H1 (cell line): ENCODE data around the gene DOLK. TPM values are rescaled to one million over a fixed set of nuclear protein-coding genes. Genes with fewer than 3 reads are reported as not detected.

Experiments used
- CTCF ChIA-PET: fragments of 300-600 bp; sonication (Branson Sonifier 250); formaldehyde crosslinking; loops from one replicate; lab custom pipeline; 2021; ENCODE audit not compliant: partially characterized antibody; lab: Charles Lee
- POLR2A ChIA-PET: fragments of 300-600 bp; sonication (Branson Sonifier 250); formaldehyde crosslinking; loops from one replicate; lab custom pipeline; 2021; ENCODE audit warnings: inconsistent platforms; ENCODE audit not compliant: partially characterized antibody; lab: Charles Lee
- DNase-seq, 2 experiments: peaks; one replicate each; pipeline versions ENCODE4 v3.0.0 to v3.0.0-alpha.2; 2010 to 2022; ENCODE audit warnings: low spot score in 2 of 2, low read depth in 1 of 2, mixed read lengths in 1 of 2
- FAIRE-seq: peaks from 2 replicates; lab custom pipeline; 2011; peaks lifted over from hg19 to GRCh38; lab: Jason Lieb, UNC
- H2AFZ ChIP-seq: 2 replicates; pipeline ENCODE4 v1.8.1; 2012; ENCODE audit warnings: low read length, inconsistent platforms
- H2AK5ac ChIP-seq: 2 replicates; pipeline ENCODE4 v1.6.1; 2013; ENCODE audit warnings: low read depth, low read length
- H2BK120ac ChIP-seq: replicated peaks from 2 replicates; pipeline ENCODE3; 2013; ENCODE audit warnings: low read depth, low read length, inconsistent platforms
- H2BK12ac ChIP-seq: 2 replicates; pipeline ENCODE4 v1.6.1; 2013; ENCODE audit warnings: low read depth, low read length
- H2BK15ac ChIP-seq: 2 replicates; pipeline ENCODE4 v1.6.1; 2013; ENCODE audit warnings: low read length
- H2BK20ac ChIP-seq: 2 replicates; pipeline ENCODE4 v1.6.1; 2013; ENCODE audit warnings: low read length
- H2BK5ac ChIP-seq: 2 replicates; pipeline ENCODE4 v1.6.1; 2013; ENCODE audit warnings: low read depth, low read length
- H3K14ac ChIP-seq: 2 replicates; pipeline ENCODE4 v1.6.1; 2013; ENCODE audit warnings: inconsistent platforms; ENCODE audit not compliant: insufficient read length
- H3K18ac ChIP-seq: 2 replicates; pipeline ENCODE4 v1.6.1; 2013; ENCODE audit warnings: low read length; ENCODE audit errors: extremely low read depth
- H3K23ac ChIP-seq: 2 replicates; pipeline ENCODE4 v1.6.1; 2013; ENCODE audit warnings: inconsistent platforms; ENCODE audit not compliant: insufficient read length
- H3K23me2 ChIP-seq: 2 replicates; pipeline ENCODE4 v1.6.1; 2013; ENCODE audit warnings: low read depth, low read length
- H3K27ac ChIP-seq: 2 replicates; pipeline ENCODE4 v1.6.1; 2011; ENCODE audit warnings: low read depth, low read length, inconsistent platforms
- H3K27me3 ChIP-seq, 4 experiments: replicated peaks in 1 of 4; 1 replicate in 1 of 4; 2 replicates in 3 of 4; pipeline versions ENCODE4 v1.6.1 to v1.8.1; 2011 to 2013; ENCODE audit warnings: low read length in 3 of 4, mild to moderate bottlenecking in 3 of 4, inconsistent platforms in 2 of 4, mixed read lengths in 2 of 4, moderate library complexity in 1 of 4; ENCODE audit not compliant: control insufficient read depth in 3 of 4, insufficient read depth in 3 of 4; ENCODE audit errors: extremely low read depth in 1 of 4
- H3K36me3 ChIP-seq, 4 experiments: 2 replicates each; pipeline versions ENCODE4 v1.6.1 to v1.8.1; 2011 to 2013; ENCODE audit warnings: mild to moderate bottlenecking in 4 of 4, low read length in 3 of 4, moderate library complexity in 2 of 4, control low read depth in 1 of 4, inconsistent platforms in 1 of 4; ENCODE audit not compliant: insufficient read depth in 4 of 4, control insufficient read depth in 2 of 4
- H3K4ac ChIP-seq: replicated peaks from 2 replicates; pipeline ENCODE3; 2013; ENCODE audit warnings: low read length, low read depth, mixed read lengths, inconsistent platforms; ENCODE audit not compliant: insufficient read length
- H3K4me1 ChIP-seq, 4 experiments: replicated peaks in 1 of 4; 1 replicate in 1 of 4; 2 replicates in 3 of 4; pipeline versions ENCODE4 v1.6.1 to v1.8.1; 2011 to 2013; ENCODE audit warnings: low read length in 3 of 4, inconsistent platforms in 2 of 4, mixed read lengths in 1 of 4; ENCODE audit not compliant: insufficient read depth in 4 of 4, control insufficient read depth in 3 of 4
- H3K4me2 ChIP-seq, 2 experiments: 2 replicates each; pipeline versions ENCODE4 v1.6.1 to v1.8.1; 2011 to 2013; ENCODE audit warnings: low read depth in 2 of 2, low read length in 2 of 2, control low read depth in 1 of 2, inconsistent platforms in 1 of 2, mild to moderate bottlenecking in 1 of 2; ENCODE audit not compliant: insufficient read depth in 1 of 2
- H3K4me3 ChIP-seq, 4 experiments: fragments of 200-600, 300-600 bp in 1 of 4; sonication (generic), shearing (Covaris generic), sonication (Bioruptor Twin) in 1 of 4; 2 replicates each; pipeline versions ENCODE4 v1.5.1 to v1.8.1; 2011 to 2016; ENCODE audit warnings: low read length in 4 of 4, low read depth in 3 of 4, control low read depth in 2 of 4, inconsistent platforms in 2 of 4, mild to moderate bottlenecking in 2 of 4, mixed read lengths in 1 of 4, moderate library complexity in 1 of 4; ENCODE audit not compliant: insufficient read depth in 2 of 4; ENCODE audit errors: extremely low read depth in 1 of 4
- H3K56ac ChIP-seq: replicated peaks from 2 replicates; pipeline ENCODE3; 2013; ENCODE audit warnings: low read depth, mild to moderate bottlenecking, mixed read lengths, low read length, inconsistent platforms; ENCODE audit not compliant: insufficient read length
- H3K79me1 ChIP-seq: 2 replicates; pipeline ENCODE4 v1.6.1; 2013; ENCODE audit warnings: low read depth, low read length, control low read depth
- H3K79me2 ChIP-seq, 2 experiments: 2 replicates each; pipeline versions ENCODE4 v1.6.1 to v1.8.1; 2012 to 2013; ENCODE audit warnings: low read length in 2 of 2, mild to moderate bottlenecking in 2 of 2, inconsistent platforms in 1 of 2; ENCODE audit not compliant: insufficient read depth in 2 of 2, control insufficient read depth in 1 of 2
- H3K9ac ChIP-seq, 4 experiments: replicated peaks in 1 of 4; 1 replicate in 1 of 4; 2 replicates in 3 of 4; pipeline versions ENCODE4 v1.6.1 to v1.8.1; 2011 to 2013; ENCODE audit warnings: low read depth in 3 of 4, low read length in 3 of 4, control low read depth in 2 of 4, mild to moderate bottlenecking in 2 of 4, moderate library complexity in 2 of 4, inconsistent platforms in 1 of 4; ENCODE audit errors: extremely low read depth in 1 of 4
- H3K9me3 ChIP-seq, 2 experiments: 2 replicates each; pipeline versions ENCODE4 v1.6.1 to v1.8.1; 2012 to 2013; ENCODE audit warnings: mild to moderate bottlenecking in 2 of 2, moderate library complexity in 2 of 2, control low read depth in 1 of 2, inconsistent platforms in 1 of 2, low read depth in 1 of 2, low read length in 1 of 2, mixed read lengths in 1 of 2; ENCODE audit not compliant: insufficient read depth in 2 of 2
- H4K20me1 ChIP-seq, 2 experiments: replicated peaks in 1 of 2; 2 replicates each; pipeline versions ENCODE3 to v1.8.1; 2011 to 2013; ENCODE audit warnings: inconsistent platforms in 2 of 2, low read length in 2 of 2, mild to moderate bottlenecking in 1 of 2; ENCODE audit not compliant: insufficient read depth in 2 of 2, control insufficient read depth in 1 of 2
- H4K5ac ChIP-seq: 2 replicates; pipeline ENCODE4 v1.6.1; 2013; ENCODE audit warnings: low read length, low read depth, mixed read lengths, inconsistent platforms; ENCODE audit not compliant: insufficient read length
- H4K8ac ChIP-seq: 2 replicates; pipeline ENCODE4 v1.8.0; 2013; ENCODE audit warnings: mild to moderate bottlenecking, moderate library complexity, low read length, inconsistent platforms; ENCODE audit not compliant: insufficient read depth; ENCODE audit errors: extremely low read depth
- H4K91ac ChIP-seq: replicated peaks from 2 replicates; pipeline ENCODE3; 2013; ENCODE audit warnings: low read length, mixed read lengths, inconsistent platforms; ENCODE audit not compliant: insufficient read length
- E2F6 ChIP-seq: IDR thresholded peaks from 2 replicates; pipeline ENCODE4 v1.6.1; 2012; ENCODE audit warnings: inconsistent platforms
- FOSL1 ChIP-seq: IDR thresholded peaks from 2 replicates; pipeline ENCODE4 v1.6.1; 2011; ENCODE audit warnings: mild to moderate bottlenecking, low read depth, low read length, moderate library complexity; ENCODE audit not compliant: insufficient read depth
- JUND ChIP-seq: IDR thresholded peaks from 2 replicates; pipeline ENCODE4 v1.6.1; 2011; ENCODE audit warnings: mild to moderate bottlenecking, improper control_type of control experiment, low read length
- KDM5A ChIP-seq: fragments of 200-600 bp; IDR thresholded peaks from 2 replicates; pipeline ENCODE4 v1.7.1; 2012; ENCODE audit warnings: mild to moderate bottlenecking, low read length, inconsistent platforms, mixed read lengths
- MAX ChIP-seq: IDR thresholded peaks from 2 replicates; pipeline ENCODE4 v1.6.1; 2012; ENCODE audit warnings: inconsistent platforms
- NANOG ChIP-seq: IDR thresholded peaks from 2 replicates; pipeline ENCODE4 v1.6.1; 2011; ENCODE audit warnings: low read length, low read depth, mild to moderate bottlenecking, inconsistent platforms; ENCODE audit not compliant: insufficient read depth, poor library complexity, severe bottlenecking
- POU5F1 ChIP-seq: IDR thresholded peaks from 2 replicates; pipeline ENCODE4 v1.6.1; 2011; ENCODE audit warnings: low read depth, mild to moderate bottlenecking, low read length, moderate library complexity
- WGBS, 2 experiments: shearing (Covaris generic) in 1 of 2; methylation state at CpG; one replicate each; pipeline versions ENCODE4 v1.1.6 to v1.1.7; 2013 to 2015; ENCODE audit warnings: low lambda C conversion rate in 2 of 2, mixed read lengths in 2 of 2, inconsistent platforms in 1 of 2, low coverage in 1 of 2, missing lambda C conversion rate in 1 of 2; ENCODE audit not compliant: insufficient replicate concordance in 2 of 2, insufficient coverage in 1 of 2, insufficient read length in 1 of 2; ENCODE audit errors: extremely low coverage in 1 of 2, missing lambda C conversion rate in 1 of 2; 5-methylcytosine and 5-hydroxymethylcytosine counted together
- polyA plus RNA-seq, 7 experiments: library from polyadenylated mRNA; depleted of rRNA in 3 of 7; stranded (reverse) in 5 of 7; unstranded in 2 of 7; fragments of >200 nt in 5 of 7; fragments of 200-250 nt in 2 of 7; gene quantifications; 1 replicate in 5 of 7; 2 replicates in 1 of 7; 4 replicates in 1 of 7; pipeline versions ENCODE4 v1.2.1 to v1.2.3, GENCODE V29; 2011 to 2013; ENCODE audit warnings: missing spikeins in 2 of 7, mixed read lengths in 2 of 7
- total RNA-seq: library from RNA; stranded (reverse); fragmentation: NEBNext Ultra II Directional; extraction: Animal tissue kit (Norgen Biotek cat#: 25700); gene quantifications from 2 replicates; pipeline ENCODE4 v1.2.1, GENCODE V29; 2021

Gene DOLK
- total and polyA plus RNA-seq, 2 of the 8 experiments (the other 6 are each of a cell fraction or from before 2014, with no cell fraction given) = 17.2 to 44.3 TPM

GRCh38 chr9:128933731-128934130 lies 13.7 kb downstream of the DOLK start:
- Histone ChIP-seq H2AFZ (no peak overlapping the region), H4K8ac (no peak overlapping the region), H3K56ac (no peak overlapping the region), H2BK120ac (no peak overlapping the region), H3K9me3 (no peaks in the 10 kb centered on the region), H2BK20ac (no peak overlapping the region), H3K14ac (no peak overlapping the region), H3K9ac (no peak overlapping the region), H3K79me1 (no peaks in the 10 kb centered on the region), H4K91ac (no peak overlapping the region), H3K18ac (no peak overlapping the region), H3K4ac (no peak overlapping the region), H3K27ac (no peak overlapping the region), H3K27me3 (no peaks in the 10 kb centered on the region), H3K4me1 (no peaks in the 10 kb centered on the region), H3K36me3 (no peaks in the 10 kb centered on the region), H3K23me2 (no peaks in the 10 kb centered on the region), H4K5ac (no peak overlapping the region), H2BK15ac (no peak overlapping the region), H2AK5ac (no peak overlapping the region), H2BK12ac (no peak overlapping the region), H3K4me3 (no peak overlapping the region), H3K79me2 (no peaks in the 10 kb centered on the region), H2BK5ac (no peak overlapping the region), H3K23ac (no peak overlapping the region), H3K4me2 (no peak overlapping the region), H4K20me1 (no peaks in the 10 kb centered on the region)
- POLR2A ChIA-PET = interaction anchor here (1.2 to 1.3 kb wide), 2 partner anchors 9 to 18 kb away, joined by 3 to 4 read pairs; no protein-coding TSS in a partner anchor
- WGBS, 2 experiments = 92% methylated on average over 5 of the region's 5 CpGs; no CpG with 5 or more reads in 1 of the 2 experiments
- TF ChIP-seq POU5F1 (no peak), JUND (no peak), FOSL1 (no peak), E2F6 (no peak), KDM5A (no peak), NANOG (no peak), MAX (no peak)
- FAIRE-seq (no peak), DNase-seq (no peak)
- CTCF ChIA-PET = interaction anchor here (1.0 to 2.1 kb wide), 3 partner anchors 9 to 72 kb away, joined by 3 to 5 read pairs (median 4); no protein-coding TSS in a partner anchor
